ENCODE results near the gene SNCAIP.

DNA sequence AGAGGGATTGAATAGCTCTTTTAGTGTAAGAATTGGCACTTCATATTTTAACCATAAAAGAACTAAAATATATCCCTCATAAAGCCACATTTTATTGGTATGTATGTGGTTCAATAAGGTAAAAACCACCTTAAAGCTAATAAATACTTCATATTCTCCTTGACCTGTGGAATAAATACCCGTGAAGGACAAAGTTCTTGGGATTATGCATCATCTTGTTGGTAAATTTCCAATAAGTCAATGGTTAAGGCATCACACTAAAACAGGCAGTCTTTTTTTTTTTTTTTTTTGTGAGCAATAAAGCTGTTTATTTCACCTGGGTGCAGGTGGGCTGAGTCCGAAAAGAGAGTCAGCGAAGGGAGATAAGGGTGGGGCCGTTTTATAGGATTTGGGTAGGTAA is 161.9 kb downstream of the SNCAIP start:
- TF ChIP-seq, protein P1, sequence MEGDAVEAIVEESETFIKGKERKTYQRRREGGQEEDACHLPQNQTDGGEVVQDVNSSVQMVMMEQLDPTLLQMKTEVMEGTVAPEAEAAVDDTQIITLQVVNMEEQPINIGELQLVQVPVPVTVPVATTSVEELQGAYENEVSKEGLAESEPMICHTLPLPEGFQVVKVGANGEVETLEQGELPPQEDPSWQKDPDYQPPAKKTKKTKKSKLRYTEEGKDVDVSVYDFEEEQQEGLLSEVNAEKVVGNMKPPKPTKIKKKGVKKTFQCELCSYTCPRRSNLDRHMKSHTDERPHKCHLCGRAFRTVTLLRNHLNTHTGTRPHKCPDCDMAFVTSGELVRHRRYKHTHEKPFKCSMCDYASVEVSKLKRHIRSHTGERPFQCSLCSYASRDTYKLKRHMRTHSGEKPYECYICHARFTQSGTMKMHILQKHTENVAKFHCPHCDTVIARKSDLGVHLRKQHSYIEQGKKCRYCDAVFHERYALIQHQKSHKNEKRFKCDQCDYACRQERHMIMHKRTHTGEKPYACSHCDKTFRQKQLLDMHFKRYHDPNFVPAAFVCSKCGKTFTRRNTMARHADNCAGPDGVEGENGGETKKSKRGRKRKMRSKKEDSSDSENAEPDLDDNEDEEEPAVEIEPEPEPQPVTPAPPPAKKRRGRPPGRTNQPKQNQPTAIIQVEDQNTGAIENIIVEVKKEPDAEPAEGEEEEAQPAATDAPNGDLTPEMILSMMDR (conservative IDR thresholded peaks at IDR 0.05; ENCODE audit: low read depth in 2 of 2), result no peak
- TF ChIP-seq POLR2AphosphoS5 (IDR thresholded peaks at IDR 0.05; ENCODE audit: low read depth) (no peak), NANOG (IDR thresholded peaks at IDR 0.05; ENCODE audit: borderline replicate concordance) (no peak), CREB1 (CRISPR knock-in tag; IDR thresholded peaks at IDR 0.05; ENCODE audit: low read depth) (no peak), EZH2phosphoT487 (IDR thresholded peaks at IDR 0.05; ENCODE audit: unreplicated experiment) (no peak), EZH2 (IDR thresholded peaks at IDR 0.05; ENCODE audit: low read depth, unreplicated experiment) (no peak), JUNB (IDR thresholded peaks at IDR 0.05; ENCODE audit: unreplicated experiment) (no peak)
- TF ChIP-seq, protein P2, sequence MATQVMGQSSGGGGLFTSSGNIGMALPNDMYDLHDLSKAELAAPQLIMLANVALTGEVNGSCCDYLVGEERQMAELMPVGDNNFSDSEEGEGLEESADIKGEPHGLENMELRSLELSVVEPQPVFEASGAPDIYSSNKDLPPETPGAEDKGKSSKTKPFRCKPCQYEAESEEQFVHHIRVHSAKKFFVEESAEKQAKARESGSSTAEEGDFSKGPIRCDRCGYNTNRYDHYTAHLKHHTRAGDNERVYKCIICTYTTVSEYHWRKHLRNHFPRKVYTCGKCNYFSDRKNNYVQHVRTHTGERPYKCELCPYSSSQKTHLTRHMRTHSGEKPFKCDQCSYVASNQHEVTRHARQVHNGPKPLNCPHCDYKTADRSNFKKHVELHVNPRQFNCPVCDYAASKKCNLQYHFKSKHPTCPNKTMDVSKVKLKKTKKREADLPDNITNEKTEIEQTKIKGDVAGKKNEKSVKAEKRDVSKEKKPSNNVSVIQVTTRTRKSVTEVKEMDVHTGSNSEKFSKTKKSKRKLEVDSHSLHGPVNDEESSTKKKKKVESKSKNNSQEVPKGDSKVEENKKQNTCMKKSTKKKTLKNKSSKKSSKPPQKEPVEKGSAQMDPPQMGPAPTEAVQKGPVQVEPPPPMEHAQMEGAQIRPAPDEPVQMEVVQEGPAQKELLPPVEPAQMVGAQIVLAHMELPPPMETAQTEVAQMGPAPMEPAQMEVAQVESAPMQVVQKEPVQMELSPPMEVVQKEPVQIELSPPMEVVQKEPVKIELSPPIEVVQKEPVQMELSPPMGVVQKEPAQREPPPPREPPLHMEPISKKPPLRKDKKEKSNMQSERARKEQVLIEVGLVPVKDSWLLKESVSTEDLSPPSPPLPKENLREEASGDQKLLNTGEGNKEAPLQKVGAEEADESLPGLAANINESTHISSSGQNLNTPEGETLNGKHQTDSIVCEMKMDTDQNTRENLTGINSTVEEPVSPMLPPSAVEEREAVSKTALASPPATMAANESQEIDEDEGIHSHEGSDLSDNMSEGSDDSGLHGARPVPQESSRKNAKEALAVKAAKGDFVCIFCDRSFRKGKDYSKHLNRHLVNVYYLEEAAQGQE (IDR thresholded peaks at IDR 0.05; ENCODE audit: unreplicated experiment), result no peak

All from GM23338 (cell line).